DMS79 treated with DMSO at 0.1 percent for 48 hours (cell line): Measurements from ENCODE around the gene GRID1.
"Not testable (repeated sequence)": the region's sequence is repeated elsewhere in the genome, so short reads cannot be mapped to it uniquely, and the experiment has no call there.

Experiments used
- DNase-seq: peaks from one replicate; lab custom pipeline; 2025; lab: John Stamatoyannopoulos, UW

GRID1 gene

DNA sequence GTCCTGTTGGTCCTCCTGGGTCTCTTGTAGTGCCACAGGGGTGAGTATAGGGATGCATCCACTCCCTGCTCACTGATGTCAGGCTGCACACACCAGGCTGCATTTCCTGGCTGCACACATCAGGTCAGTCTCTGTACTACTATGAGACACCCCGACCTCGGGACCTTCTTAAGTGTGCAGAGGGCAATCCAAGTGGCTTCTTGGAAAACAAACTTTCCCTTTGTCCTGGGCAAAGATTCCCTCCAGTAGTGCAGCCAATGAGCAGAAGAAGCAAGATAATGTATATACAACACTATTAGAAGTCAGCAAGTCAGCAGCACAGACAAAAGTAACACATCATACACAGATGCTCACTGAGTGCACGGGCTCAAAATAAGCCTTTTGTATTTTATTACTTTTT, 493.5 kb downstream of the GRID1 start:
- no peak for DNase-seq

DNA sequence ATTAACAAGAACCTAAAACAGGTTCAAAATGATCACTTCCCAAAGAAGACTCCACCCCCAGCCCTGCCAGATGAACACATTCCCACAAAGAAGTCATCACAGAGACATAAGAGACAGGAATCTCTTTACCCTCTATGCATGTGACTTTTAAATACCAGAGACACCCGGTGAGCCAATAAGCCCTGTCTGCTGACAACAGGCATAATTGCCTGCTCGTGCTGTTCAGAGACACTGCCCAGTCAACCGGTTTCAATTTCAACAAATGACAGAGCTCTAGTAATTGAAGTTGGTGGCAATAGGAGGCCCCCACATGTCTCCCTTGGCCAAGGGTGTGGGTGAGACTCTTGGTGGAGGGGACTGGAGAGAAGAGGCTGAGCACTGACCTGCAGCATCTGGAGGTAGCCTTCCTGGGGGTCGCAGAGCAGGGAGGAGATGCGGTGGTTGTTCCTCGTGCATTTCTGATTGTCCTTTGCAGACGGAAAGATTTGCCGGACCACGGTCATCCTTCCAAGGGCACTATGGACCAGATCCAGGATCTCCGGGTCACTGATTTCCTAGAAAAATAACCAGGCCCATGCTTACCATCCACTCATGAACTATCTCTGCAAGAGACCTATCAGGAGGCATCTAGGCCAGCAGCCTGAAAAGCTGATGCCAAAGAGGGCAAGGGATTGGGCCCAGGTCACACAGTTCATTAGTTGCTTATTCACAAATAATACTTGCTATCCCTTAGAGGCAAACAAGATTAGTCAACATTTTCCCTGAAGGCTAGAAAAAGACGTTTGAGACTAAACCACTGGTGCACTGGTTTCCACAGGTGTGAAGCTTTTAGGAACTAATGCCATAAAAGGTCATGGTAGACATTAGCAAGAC, 497.7 kb downstream of the GRID1 start:
- no peak for DNase-seq

DNA sequence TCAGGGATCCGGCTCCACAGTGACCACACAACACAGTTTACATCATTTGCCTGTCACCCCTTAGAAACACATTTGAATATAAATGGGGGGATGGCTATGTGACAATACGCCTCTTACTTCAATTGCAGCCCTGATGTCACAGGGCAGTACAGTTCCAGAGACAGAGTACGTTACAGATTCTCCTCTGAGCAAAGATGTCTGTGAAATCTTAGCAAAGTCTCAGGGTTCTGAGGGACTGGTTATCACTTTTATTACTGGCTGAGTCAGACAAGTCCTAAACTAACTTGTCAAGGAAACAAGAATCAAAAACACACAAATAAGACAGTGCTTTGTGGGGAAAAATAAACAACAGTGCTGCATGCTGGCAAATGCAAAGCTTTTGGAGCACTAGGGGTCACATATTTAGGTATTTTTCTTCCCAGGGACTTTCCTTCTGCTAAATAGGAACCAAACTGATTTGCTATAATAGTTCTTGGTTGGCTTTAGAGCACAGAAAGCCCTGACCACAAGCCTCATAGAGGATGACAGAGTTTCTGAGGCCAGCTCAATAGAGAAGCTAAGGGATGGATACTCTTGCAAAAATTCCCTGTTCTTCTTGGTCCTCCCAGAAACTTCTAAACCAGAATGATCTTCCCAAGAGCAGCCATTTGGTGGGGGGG, 501.6 kb downstream of the GRID1 start:
- no peak for DNase-seq

DNA sequence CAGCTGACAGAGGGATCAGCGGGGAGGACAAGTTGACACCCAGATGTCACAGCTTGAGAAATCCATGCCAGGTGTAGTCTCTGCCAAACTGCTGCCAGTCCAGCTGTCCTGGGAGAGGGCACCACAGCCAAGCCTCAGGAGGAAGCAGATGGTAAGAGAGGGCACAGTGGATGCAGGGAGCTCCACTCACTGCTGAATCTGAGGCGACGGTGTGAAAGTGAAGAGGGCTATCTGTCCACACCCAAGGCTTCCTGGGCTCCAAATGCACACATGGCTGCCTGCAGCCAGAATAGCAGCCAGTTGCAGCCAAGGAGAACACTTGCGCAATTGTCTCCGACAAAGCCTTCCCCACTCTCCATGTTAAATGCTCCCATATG, 502.4 kb downstream of the GRID1 start:
- DNase-seq, result no peak

DNA sequence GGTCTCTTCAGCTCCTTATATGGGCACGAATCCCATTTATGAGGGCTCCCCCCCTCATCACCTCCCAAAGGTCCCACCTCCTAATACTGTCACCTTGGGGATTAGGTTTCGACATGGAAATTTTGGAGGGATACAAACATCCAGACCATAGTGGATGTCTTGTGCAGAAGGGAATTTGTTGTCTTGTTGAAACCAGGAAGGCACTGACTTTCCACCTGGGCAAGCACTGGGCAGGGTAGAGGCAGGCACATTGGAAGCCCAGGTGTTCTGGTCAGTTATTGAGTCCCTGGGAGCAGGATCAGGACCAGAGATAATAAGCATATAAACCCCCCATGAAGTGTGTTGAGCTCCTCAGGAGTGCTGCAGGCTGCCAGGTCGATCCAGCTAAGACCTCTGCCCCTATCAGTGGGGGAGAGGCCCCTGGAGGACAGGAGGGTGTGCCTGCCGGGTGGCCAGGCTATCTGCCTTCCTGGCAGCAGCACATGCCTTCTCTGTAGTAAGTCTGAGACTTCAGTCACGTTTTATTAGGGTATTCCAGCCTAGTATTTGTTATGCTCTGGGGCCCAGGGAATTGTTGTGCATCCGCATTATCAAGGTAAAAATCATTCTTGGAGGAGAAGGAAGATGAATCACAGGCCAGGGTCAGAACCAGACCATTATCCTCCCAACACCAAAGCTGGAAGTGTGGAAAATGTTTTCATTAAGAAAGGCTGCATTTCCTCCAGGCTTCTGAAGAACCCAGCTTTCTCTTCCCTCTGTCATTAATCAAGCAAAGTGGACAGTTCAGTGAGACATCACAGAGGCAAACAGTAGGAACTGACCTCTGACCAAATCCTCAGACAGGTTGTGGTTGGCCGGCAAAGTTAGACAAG, 503.1 kb downstream of the GRID1 start:
- no peak for DNase-seq

DNA sequence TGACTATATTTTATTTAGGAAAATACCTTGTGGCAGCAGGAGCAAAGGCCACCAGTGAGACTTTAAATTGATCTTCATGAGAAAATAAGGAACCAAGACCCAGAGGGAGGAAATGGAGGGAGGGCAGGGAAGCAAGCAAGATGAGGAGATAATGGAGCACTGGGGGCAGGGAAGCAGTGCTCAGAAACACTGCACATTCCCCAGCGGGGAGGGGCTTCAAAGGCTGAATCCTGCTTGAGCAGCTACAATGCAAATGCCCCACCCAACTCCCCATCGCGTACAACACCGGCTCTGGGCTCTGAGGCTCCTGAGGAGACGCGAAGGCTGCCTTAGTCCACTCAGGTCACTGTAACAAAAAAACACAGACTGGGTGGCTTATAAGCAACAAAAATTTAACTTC, 503.8 kb downstream of the GRID1 start:
- DNase-seq, result no peak

- no peak for DNase-seq
Observed at GRCh38 chr10:85861513-85862197, 504.9 kb downstream of the GRID1 start.

DNA sequence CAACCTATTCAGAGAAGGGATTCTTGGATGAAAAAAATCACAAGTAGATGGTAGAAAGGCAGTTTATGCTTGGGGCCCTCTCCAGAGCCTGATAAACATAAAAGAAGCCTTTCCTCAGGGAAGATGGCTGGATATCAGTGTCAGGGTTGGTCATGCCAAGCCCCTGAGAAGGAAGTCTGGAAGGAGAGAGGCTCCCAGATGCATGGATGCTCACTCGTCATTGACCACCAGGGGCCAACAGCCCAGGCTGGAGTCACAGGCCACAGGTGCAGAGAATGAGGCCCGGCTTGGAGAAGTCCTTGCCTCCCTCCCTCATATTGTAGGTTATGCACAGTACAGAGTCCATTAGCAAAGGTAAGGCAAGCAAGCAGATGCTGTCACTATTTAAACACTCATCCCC, 506.7 kb downstream of the GRID1 start:
- no peak for DNase-seq

DNA sequence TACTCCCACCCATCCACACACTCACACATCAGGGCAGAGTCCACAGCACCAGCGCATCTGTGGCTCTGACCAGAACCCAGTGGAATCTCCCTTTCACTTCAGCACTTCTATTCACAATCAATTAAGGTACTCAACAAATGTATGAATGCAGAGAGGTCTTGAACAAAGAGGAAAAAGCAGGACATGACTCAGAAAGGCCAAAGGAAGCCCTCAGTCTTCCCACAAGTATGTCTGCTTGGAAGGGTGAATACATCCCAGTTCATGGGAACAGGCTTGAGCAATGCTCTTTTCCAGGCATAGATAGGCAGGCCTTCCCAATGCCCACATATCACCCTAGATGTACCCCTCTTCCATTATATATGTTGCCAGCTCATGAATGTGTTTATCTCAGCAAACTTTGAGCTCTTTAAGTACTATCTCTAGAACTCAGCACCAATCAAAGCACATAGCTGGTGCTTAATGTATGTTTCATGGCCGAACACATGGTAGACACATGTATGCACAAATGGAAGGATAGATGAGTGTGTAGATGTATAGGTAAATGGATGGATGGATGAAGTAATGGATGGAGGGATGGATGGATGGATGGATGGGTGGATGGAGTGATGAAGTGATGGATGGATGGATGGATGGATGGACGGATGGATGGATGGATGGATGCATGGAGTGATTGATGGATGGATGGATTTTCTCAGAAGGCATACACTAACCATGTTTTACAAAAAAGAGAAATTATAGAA, 507.6 kb downstream of the GRID1 start:
- no peak for DNase-seq

GRCh38 chr10:85857791-85858190, 508.8 kb downstream of the GRID1 start:
- DNase-seq, result no peak

GRCh38 chr10:85857305-85857704, 509.3 kb downstream of the GRID1 start:
- DNase-seq, result no peak

DNA sequence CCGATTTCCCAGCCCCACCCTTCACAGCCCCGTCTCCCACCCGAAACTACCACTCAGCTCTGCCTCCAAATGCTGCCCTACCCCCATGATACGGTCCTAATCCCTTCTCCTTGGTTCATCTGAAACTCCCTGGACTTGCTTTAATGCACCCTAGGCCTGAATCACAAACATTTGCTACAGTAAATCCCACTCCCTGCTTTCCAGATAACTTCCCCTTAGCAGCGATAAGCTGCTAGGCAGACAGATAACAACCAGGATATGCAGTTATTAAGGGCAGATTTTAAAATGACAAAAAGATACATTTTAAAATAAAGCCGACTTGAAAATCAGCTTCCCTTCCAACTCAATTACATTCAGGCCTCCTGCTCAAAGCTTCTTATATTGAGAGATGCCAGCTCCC, 514.7 kb downstream of the GRID1 start:
- DNase-seq, result no peak

GRCh38 chr10:85851325-85851724, 515.3 kb downstream of the GRID1 start:
- DNase-seq, result no peak

GRCh38 chr10:85850736-85851135, 515.9 kb downstream of the GRID1 start:
- DNase-seq, result no peak

GRCh38 chr10:85849315-85849714, 517.3 kb downstream of the GRID1 start:
- DNase-seq, result no peak

DNA sequence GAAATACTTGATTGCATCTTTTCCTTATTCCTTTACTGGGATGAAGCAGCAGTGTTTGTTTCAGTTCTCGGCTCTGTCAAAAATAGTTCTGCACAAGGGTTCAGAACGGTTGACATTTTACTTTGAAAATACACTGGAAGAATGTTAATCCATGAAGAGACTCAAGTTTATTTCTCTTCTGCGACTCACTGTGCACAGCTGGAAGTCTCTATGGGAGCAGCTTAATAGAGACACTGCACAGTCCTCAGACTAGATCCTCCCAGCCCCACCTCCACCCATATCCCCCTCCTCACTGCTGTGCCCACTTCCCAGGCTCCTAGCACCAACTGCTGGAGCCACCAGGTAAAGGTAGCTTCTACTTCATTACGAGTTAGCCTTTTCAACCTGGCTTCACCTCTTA, 517.8 kb downstream of the GRID1 start:
- no peak for DNase-seq

DNA sequence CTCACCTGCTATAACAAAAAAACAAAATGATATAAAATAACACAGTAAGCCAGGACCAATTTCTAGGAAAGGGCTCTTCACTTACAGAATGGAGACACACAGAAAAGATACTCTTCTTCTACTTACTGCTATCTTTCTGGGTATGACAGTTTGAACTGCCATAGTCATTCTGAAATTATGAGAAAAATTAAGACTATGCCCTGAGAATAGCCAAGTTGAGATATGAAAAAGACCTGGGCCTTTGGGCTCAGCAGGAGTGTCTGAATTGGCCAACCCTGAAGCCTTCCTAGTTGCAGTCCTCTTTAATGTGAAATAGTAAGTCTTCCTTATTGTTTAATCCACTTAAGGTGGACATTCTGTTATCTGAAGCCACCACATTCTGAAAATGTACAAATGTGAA, 519.5 kb downstream of the GRID1 start:
- DNase-seq, result no peak

GRCh38 chr10:85838660-85839059, 527.9 kb downstream of the GRID1 start:
- not testable (repeated sequence) for DNase-seq

- DNase-seq, result no peak
Observed at GRCh38 chr10:85832988-85833387, 533.6 kb downstream of the GRID1 start.

DNA sequence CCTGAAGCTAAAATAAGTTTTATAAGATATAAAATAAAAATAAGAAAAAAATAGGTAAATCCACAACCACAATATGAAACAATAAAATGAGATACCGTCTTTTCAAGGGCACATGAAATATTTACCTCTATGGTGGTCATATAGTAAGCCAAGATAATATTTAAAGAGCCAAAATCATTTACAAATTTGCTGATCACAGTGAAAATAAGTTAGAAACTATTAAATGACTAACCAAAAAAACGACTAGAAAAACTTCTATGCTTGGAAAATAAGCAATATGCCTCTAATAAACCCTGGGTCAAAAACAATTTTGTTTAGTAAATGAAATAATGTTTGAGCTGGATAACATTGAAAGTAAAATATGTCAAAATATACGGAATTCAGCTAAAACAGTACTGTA, 535.2 kb downstream of the GRID1 start:
- no peak for DNase-seq

GRCh38 chr10:85826377-85826776, 540.2 kb downstream of the GRID1 start:
- DNase-seq, result no peak
